IMR-90 (cell line): ENCODE results near the gene EPN3. TPM values are rescaled to one million over a fixed set of nuclear protein-coding genes. Genes with fewer than 3 reads are reported as not detected.

Experiments
- ATAC-seq: fragments of 200-7000 bp; cut with Tn5 transposase; 2 replicates; pipeline ENCODE4 v1.9.1; 2020; ENCODE audit warnings: low read depth, mild to moderate bottlenecking, moderate library complexity
- BruUV-seq: library from RNA; stranded (reverse); fragments of 400-500 nt; replicated peaks from 2 replicates; lab custom pipeline; 2021; lab: Mats Ljungman, UMichigan
- CTCF ChIA-PET: fragments of 300-600 bp; formaldehyde crosslinking; extraction: SDS; loops from one replicate; lab custom pipeline; 2021; ENCODE audit warnings: antibody characterized with exemption; lab: Yijun Ruan, JAX
- POLR2A ChIA-PET: fragments of 300-600 bp; sonication (Branson Sonifier 250); formaldehyde crosslinking; loops from one replicate; lab custom pipeline; 2022; ENCODE audit warnings: antibody characterized with exemption; ENCODE audit not compliant: unreplicated experiment; lab: Charles Lee
- DNase-seq: peaks from one replicate; pipeline ENCODE4 v3.0.0; 2013
- H2AFZ ChIP-seq: replicated peaks from 2 replicates; pipeline ENCODE3; 2013; ENCODE audit warnings: low read length, mild to moderate bottlenecking; ENCODE audit not compliant: poor library complexity
- H2AK5ac ChIP-seq: 2 replicates; pipeline ENCODE4 v1.6.1; 2013; ENCODE audit warnings: low read depth, low read length, inconsistent platforms
- H2AK9ac ChIP-seq: replicated peaks from 2 replicates; pipeline ENCODE3; 2013; ENCODE audit warnings: mild to moderate bottlenecking, low read depth, low read length, moderate library complexity; ENCODE audit not compliant: poor library complexity
- H2BK120ac ChIP-seq: 2 replicates; pipeline ENCODE4 v1.6.1; 2013; ENCODE audit warnings: low read depth, low read length, inconsistent platforms
- H2BK15ac ChIP-seq: 3 replicates; pipeline ENCODE4 v1.6.1; 2013; ENCODE audit warnings: low read depth, low read length, inconsistent platforms
- H2BK20ac ChIP-seq: 2 replicates; pipeline ENCODE4 v1.6.1; 2013; ENCODE audit warnings: low read depth, mild to moderate bottlenecking, inconsistent platforms, low read length, moderate library complexity
- H2BK5ac ChIP-seq: 2 replicates; pipeline ENCODE4 v1.6.1; 2013; ENCODE audit warnings: mild to moderate bottlenecking, low read depth, low read length, inconsistent platforms; ENCODE audit not compliant: poor library complexity, severe bottlenecking
- H3K14ac ChIP-seq: replicated peaks from 2 replicates; pipeline ENCODE4 v1.6.1; 2013; ENCODE audit warnings: low read depth, low read length, inconsistent platforms
- H3K18ac ChIP-seq: 2 replicates; pipeline ENCODE4 v1.6.1; 2013; ENCODE audit warnings: low read depth, low read length, control low read depth
- H3K23ac ChIP-seq: 2 replicates; pipeline ENCODE4 v1.6.1; 2013; ENCODE audit warnings: low read depth, low read length, inconsistent platforms
- H3K27ac ChIP-seq: 2 replicates; pipeline ENCODE4 v1.5.1; 2013; ENCODE audit warnings: mild to moderate bottlenecking, control low read depth, low read length; ENCODE audit not compliant: insufficient read depth
- H3K27me3 ChIP-seq: 2 replicates; pipeline ENCODE4 v1.6.1; 2013; ENCODE audit warnings: low read length; ENCODE audit not compliant: control insufficient read depth, insufficient read depth
- H3K36me3 ChIP-seq: 2 replicates; pipeline ENCODE4 v1.6.1; 2013; ENCODE audit warnings: low read length, mixed read lengths; ENCODE audit not compliant: control insufficient read depth, insufficient read depth
- H3K4ac ChIP-seq: 2 replicates; pipeline ENCODE4 v1.6.1; 2013; ENCODE audit warnings: low read depth, low read length, inconsistent platforms
- H3K4me1 ChIP-seq: 2 replicates; pipeline ENCODE4 v1.6.1; 2013; ENCODE audit warnings: low read length, mixed read lengths; ENCODE audit not compliant: control insufficient read depth, insufficient read depth
- H3K4me2 ChIP-seq: 2 replicates; pipeline ENCODE4 v1.6.1; 2013; ENCODE audit warnings: low read depth, mild to moderate bottlenecking, control low read depth, low read length, moderate library complexity
- H3K4me3 ChIP-seq: 2 replicates; pipeline ENCODE4 v1.5.1; 2013; ENCODE audit warnings: low read depth, mild to moderate bottlenecking, control low read depth, low read length, moderate library complexity; ENCODE audit not compliant: insufficient read depth
- H3K56ac ChIP-seq: 2 replicates; pipeline ENCODE4 v1.6.1; 2013; ENCODE audit warnings: low read length, inconsistent platforms; ENCODE audit not compliant: insufficient read depth; ENCODE audit errors: extremely low read depth
- H3K79me1 ChIP-seq, 2 experiments: 2 replicates each; pipeline ENCODE4 v1.6.1; 2013; ENCODE audit warnings: low read length in 2 of 2, inconsistent platforms in 1 of 2, low read depth in 1 of 2
- H3K9ac ChIP-seq: 2 replicates; pipeline ENCODE4 v1.6.1; 2013; ENCODE audit warnings: low read depth, low read length, control low read depth
- H3K9me1 ChIP-seq: 2 replicates; pipeline ENCODE4 v1.6.1; 2013; ENCODE audit warnings: low read length, inconsistent platforms; ENCODE audit not compliant: insufficient read depth
- H3K9me3 ChIP-seq: 2 replicates; pipeline ENCODE4 v1.6.1; 2013; ENCODE audit warnings: low read length; ENCODE audit not compliant: control insufficient read depth, insufficient read depth
- H4K20me1 ChIP-seq: 2 replicates; pipeline ENCODE4 v1.6.1; 2013; ENCODE audit warnings: low read length, inconsistent platforms; ENCODE audit not compliant: insufficient read depth
- H4K5ac ChIP-seq: 2 replicates; pipeline ENCODE4 v1.6.1; 2013; ENCODE audit warnings: mild to moderate bottlenecking, low read depth, low read length, control low read depth
- H4K8ac ChIP-seq, 2 experiments: 2 replicates each; pipeline ENCODE4 v1.6.1; 2013; ENCODE audit warnings: low read depth in 2 of 2, low read length in 2 of 2, control low read depth in 1 of 2, inconsistent platforms in 1 of 2
- H4K91ac ChIP-seq: 2 replicates; pipeline ENCODE4 v1.6.1; 2013; ENCODE audit warnings: low read depth, low read length, inconsistent platforms; ENCODE audit not compliant: insufficient read depth
- BHLHE40 ChIP-seq: fragments of 150-350 bp; IDR thresholded peaks from 2 replicates; pipeline ENCODE4 v1.6.1; 2016; ENCODE audit warnings: mild to moderate bottlenecking, low read depth, low read length
- CEBPB ChIP-seq: IDR thresholded peaks from 2 replicates; pipeline ENCODE4 v1.6.1; 2012; ENCODE audit warnings: low read depth, low read length, improper control_type of control experiment
- CHD1 ChIP-seq: IDR thresholded peaks from 2 replicates; pipeline ENCODE4 v1.6.1; 2012; ENCODE audit warnings: low read depth, low read length, improper control_type of control experiment
- FOS ChIP-seq: fragments of 150-350 bp; IDR thresholded peaks from 2 replicates; pipeline ENCODE4 v1.6.1; 2016; ENCODE audit warnings: low read depth, low read length
- MAFK ChIP-seq: IDR thresholded peaks from 2 replicates; pipeline ENCODE4 v1.6.1; 2012; ENCODE audit warnings: low read depth, low read length, improper control_type of control experiment
- MAZ ChIP-seq: IDR thresholded peaks from 2 replicates; pipeline ENCODE4 v1.6.1; 2012; ENCODE audit warnings: low read depth, mild to moderate bottlenecking, low read length, improper control_type of control experiment, moderate library complexity, borderline replicate concordance
- MXI1 ChIP-seq: IDR thresholded peaks from 2 replicates; pipeline ENCODE4 v1.6.1; 2012; ENCODE audit warnings: low read depth, mild to moderate bottlenecking, low read length, moderate library complexity, borderline replicate concordance
- NFE2L2 ChIP-seq: fragments of 150-350 bp; IDR thresholded peaks from 2 replicates; pipeline ENCODE4 v1.6.1; 2016; ENCODE audit warnings: low read depth, mild to moderate bottlenecking, low read length
- POLR2A ChIP-seq: IDR thresholded peaks from 2 replicates; pipeline ENCODE4 v1.6.1; 2012; ENCODE audit warnings: mild to moderate bottlenecking, low read depth, low read length
- RAD21 ChIP-seq: IDR thresholded peaks from 2 replicates; pipeline ENCODE4 v1.6.1; 2012; ENCODE audit warnings: low read length, improper control_type of control experiment
- RCOR1 ChIP-seq: IDR thresholded peaks from 2 replicates; pipeline ENCODE4 v1.6.1; 2012; ENCODE audit warnings: mild to moderate bottlenecking, low read length, improper control_type of control experiment; ENCODE audit not compliant: insufficient replicate concordance
- RFX5 ChIP-seq: IDR thresholded peaks from 2 replicates; pipeline ENCODE4 v1.8.0; 2012; ENCODE audit warnings: low read depth, mild to moderate bottlenecking, low read length, moderate library complexity
- SMC3 ChIP-seq: fragments of 150-350 bp; IDR thresholded peaks from 2 replicates; pipeline ENCODE4 v1.6.1; 2016; ENCODE audit warnings: low read depth, mild to moderate bottlenecking, antibody characterized with exemption, low read length, moderate library complexity
- WGBS, 2 experiments: methylation state at CpG; one replicate each; pipeline versions ENCODE4 v1.1.5 to v1.1.7; 2013; ENCODE audit warnings: missing lambda C conversion rate in 2 of 2; ENCODE audit not compliant: insufficient read length in 1 of 2; ENCODE audit errors: extremely low coverage in 2 of 2; 5-methylcytosine and 5-hydroxymethylcytosine counted together
- dilution Hi-C: fragments of 300-500 bp; cut with HindIII; formaldehyde crosslinking; loops from one replicate; pipeline ENCODE4 v1.14.3; 2018; ENCODE audit warnings: low sequenced_read_pairs; ENCODE audit not compliant: unreplicated experiment
- in situ Hi-C: fragments of 300-500 bp; cut with MboI; formaldehyde crosslinking; loops from 3 replicates; pipeline ENCODE4 v1.14.3; 2019; ENCODE audit warnings: low sequenced_read_pairs, inconsistent platforms, mixed read lengths
- intact Hi-C: fragments of 100-400 bp; cut with micrococcal nuclease; formaldehyde crosslinking; loops from 2 replicates; pipeline ENCODE4 v1.10.0; 2022
- polyA plus RNA-seq, 3 experiments: library from polyadenylated mRNA; depleted of rRNA; stranded (reverse); fragments of >200 nt; gene quantifications; 2 replicates each; pipeline ENCODE4 v1.2.3, GENCODE V29; 2012; ENCODE audit warnings: low replicate concordance in 1 of 3
- total RNA-seq: library from RNA; depleted of rRNA; stranded (reverse); fragments of >200 nt; gene quantifications from 2 replicates; pipeline ENCODE4 v1.2.3, GENCODE V29; 2012
- TF ChIP-seq, protein P1 (sequence below): fragments of 150-350 bp; IDR thresholded peaks from 2 replicates; pipeline ENCODE4 v1.6.1; 2017; ENCODE audit warnings: mild to moderate bottlenecking, antibody characterized with exemption, low read length, low read depth
- TF ChIP-seq, protein P2 (sequence below): fragments of 150-350 bp; IDR thresholded peaks from 2 replicates; pipeline ENCODE4 v1.6.1; 2016; ENCODE audit warnings: low read depth, mild to moderate bottlenecking, low read length, moderate library complexity, borderline replicate concordance

The EPN3 gene
- total and polyA plus RNA-seq, 2 of the 4 experiments (the other 2 are of a cell fraction) = 0.09 TPM; not detected in 1

DNA sequence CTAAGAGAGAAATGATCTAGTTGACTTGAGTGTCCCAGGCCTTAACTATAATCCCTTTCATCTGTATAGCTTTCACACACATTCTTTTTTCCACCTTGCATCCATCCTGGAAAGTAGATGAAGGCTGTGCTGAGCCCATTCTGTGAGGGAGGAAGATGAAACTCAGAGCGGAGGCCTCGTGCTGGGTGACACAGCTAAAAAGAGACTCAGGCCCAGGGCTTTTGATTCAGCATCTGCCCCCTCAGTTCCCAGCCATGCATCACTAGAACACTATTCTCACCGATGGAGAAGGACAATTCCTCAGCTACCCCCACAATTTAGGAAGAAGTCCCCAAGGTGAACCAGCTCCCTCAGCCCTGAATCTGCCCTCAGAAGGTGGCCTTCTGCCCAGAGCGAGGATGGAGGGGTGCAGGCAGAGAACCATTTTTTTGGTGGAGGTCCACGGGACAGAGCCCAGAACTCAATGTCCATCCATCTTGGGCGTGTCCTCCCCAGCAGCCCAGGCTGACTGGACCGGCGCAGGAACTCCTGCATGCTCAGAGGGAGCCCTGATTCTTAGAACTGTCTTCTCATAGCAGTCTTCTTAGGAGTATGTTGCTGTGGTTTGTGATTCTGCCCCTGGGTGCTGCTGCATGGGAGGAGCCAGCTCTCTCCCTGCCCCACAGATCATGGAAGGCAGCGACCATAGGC lies 30.1 kb upstream of the EPN3 start:
- Histone ChIP-seq H2AK9ac (no peak overlapping the region), H2BK5ac (no peak overlapping the region), H3K4me1 (peaks cover 4% of the 10 kb centered on the region), H3K27ac (no peak overlapping the region), H2BK20ac (no peak overlapping the region), H3K4ac (no peak overlapping the region), H2AFZ (no peak overlapping the region), H3K9me3 (no peaks in the 10 kb centered on the region), H3K36me3 (no peaks in the 10 kb centered on the region), H2BK15ac (no peak overlapping the region), H3K4me3 (no peak overlapping the region), H3K56ac (no peak overlapping the region), H3K79me1 (no peaks in the 10 kb centered on the region), H3K4me2 (no peak overlapping the region), H3K14ac (no peak overlapping the region), H2BK120ac (no peak overlapping the region), H4K20me1 (no peaks in the 10 kb centered on the region), H4K5ac (no peak overlapping the region), H3K9me1 (peaks cover 5% of the 10 kb centered on the region; the same call in 1 of the 2 replicates), H3K18ac (no peak overlapping the region), H3K23ac (no peak overlapping the region), H4K8ac (no peak overlapping the region), H3K27me3 (no peaks in the 10 kb centered on the region; the same call in 1 of the 2 replicates), H3K9ac (no peak overlapping the region), H2AK5ac (no peak overlapping the region), H4K91ac (no peak overlapping the region)
- in situ Hi-C loops (no loop called here), dilution Hi-C loops (no loop called here), intact Hi-C loops (no loop called here)
- no peak for ATAC-seq
- no TSS peak for BruUV-seq
- 60% methylated on average over 1 of the region's 9 CpGs; no CpG with 5 or more reads in 1 of the 2 experiments for WGBS, 2 experiments
- no peak for DNase-seq
- ChIA-PET CTCF (interaction anchor here (1.7 kb wide), 1 partner anchor 23 kb away, joined by 5 read pairs; no protein-coding TSS in a partner anchor), POLR2A (interaction anchor here (0.6 kb wide), 1 partner anchor 13 kb away, joined by 4 read pairs; no protein-coding TSS in a partner anchor)
- TF ChIP-seq, protein P1, sequence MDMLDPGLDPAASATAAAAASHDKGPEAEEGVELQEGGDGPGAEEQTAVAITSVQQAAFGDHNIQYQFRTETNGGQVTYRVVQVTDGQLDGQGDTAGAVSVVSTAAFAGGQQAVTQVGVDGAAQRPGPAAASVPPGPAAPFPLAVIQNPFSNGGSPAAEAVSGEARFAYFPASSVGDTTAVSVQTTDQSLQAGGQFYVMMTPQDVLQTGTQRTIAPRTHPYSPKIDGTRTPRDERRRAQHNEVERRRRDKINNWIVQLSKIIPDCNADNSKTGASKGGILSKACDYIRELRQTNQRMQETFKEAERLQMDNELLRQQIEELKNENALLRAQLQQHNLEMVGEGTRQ = no peak
- TF ChIP-seq SMC3 (no peak), CEBPB (no peak), MXI1 (no peak), RFX5 (no peak), MAZ (no peak), NFE2L2 (no peak), RAD21 (no peak), CHD1 (no peak), RCOR1 (no peak), BHLHE40 (no peak), MAFK (no peak), POLR2A (no peak), FOS (no peak)
- TF ChIP-seq, protein P2, sequence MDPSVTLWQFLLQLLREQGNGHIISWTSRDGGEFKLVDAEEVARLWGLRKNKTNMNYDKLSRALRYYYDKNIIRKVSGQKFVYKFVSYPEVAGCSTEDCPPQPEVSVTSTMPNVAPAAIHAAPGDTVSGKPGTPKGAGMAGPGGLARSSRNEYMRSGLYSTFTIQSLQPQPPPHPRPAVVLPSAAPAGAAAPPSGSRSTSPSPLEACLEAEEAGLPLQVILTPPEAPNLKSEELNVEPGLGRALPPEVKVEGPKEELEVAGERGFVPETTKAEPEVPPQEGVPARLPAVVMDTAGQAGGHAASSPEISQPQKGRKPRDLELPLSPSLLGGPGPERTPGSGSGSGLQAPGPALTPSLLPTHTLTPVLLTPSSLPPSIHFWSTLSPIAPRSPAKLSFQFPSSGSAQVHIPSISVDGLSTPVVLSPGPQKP = no peak
